GM12878 (cell line): ENCODE results near the gene CHRNG. TPM values are rescaled to one million over a fixed set of nuclear protein-coding genes. Genes with fewer than 3 reads are reported as not detected.

ENCODE experiments used
- CBFB ChIP-seq: IDR thresholded peaks from 2 replicates; pipeline ENCODE4 v1.6.1; 2016; ENCODE audit warnings: antibody characterized with exemption, low read depth
- CREB1 ChIP-seq: IDR thresholded peaks from 2 replicates; pipeline ENCODE4 v1.6.1; 2012; ENCODE audit warnings: low read depth, mild to moderate bottlenecking, inconsistent platforms
- EGR1 ChIP-seq, 2 experiments: IDR thresholded peaks; 1 replicate in 1 of 2; 2 replicates in 1 of 2; pipeline ENCODE4 v1.6.1; 2011 to 2012; ENCODE audit warnings: low read depth in 2 of 2, low read length in 2 of 2, borderline replicate concordance in 1 of 2, mild to moderate bottlenecking in 1 of 2, moderate library complexity in 1 of 2
- ELK1 ChIP-seq: IDR thresholded peaks from 2 replicates; pipeline ENCODE4 v1.6.1; 2012; ENCODE audit warnings: low read depth, low read length, improper control_type of control experiment
- HDAC6 ChIP-seq: fragments of 200-600 bp; sonication (generic); IDR thresholded peaks from one replicate; pipeline ENCODE4 v1.8.0; 2017; ENCODE audit warnings: antibody characterized with exemption; ENCODE audit not compliant: unreplicated experiment
- IRF4 ChIP-seq: IDR thresholded peaks from 2 replicates; pipeline ENCODE4 v1.6.1; 2011; ENCODE audit warnings: low read depth, low read length
- NR2F1 ChIP-seq: fragments of 450-650 bp; conservative IDR thresholded peaks from 2 replicates; pipeline ENCODE4 v1.6.1; 2017; ENCODE audit warnings: mild to moderate bottlenecking
- PAX5 ChIP-seq: IDR thresholded peaks from 2 replicates; pipeline ENCODE4 v1.6.1; 2011; ENCODE audit warnings: low read depth, low read length, borderline replicate concordance
- RB1 ChIP-seq: fragments of 450-650 bp; formaldehyde crosslinking; IDR thresholded peaks from 2 replicates; pipeline ENCODE4 v1.6.1; 2017; ENCODE audit warnings: mild to moderate bottlenecking, borderline replicate concordance
- SMARCA5 ChIP-seq: fragments of 450-650 bp; IDR thresholded peaks from 2 replicates; pipeline ENCODE4 v1.6.1; 2017; ENCODE audit warnings: mild to moderate bottlenecking
- SPI1 ChIP-seq: IDR thresholded peaks from 2 replicates; pipeline ENCODE4 v1.6.1; 2011; ENCODE audit warnings: low read depth, mild to moderate bottlenecking, low read length, moderate library complexity, borderline replicate concordance; ENCODE audit not compliant: insufficient read depth
- TARDBP ChIP-seq: IDR thresholded peaks from 2 replicates; pipeline ENCODE4 v1.6.1; 2016; ENCODE audit warnings: borderline replicate concordance
- TCF7 ChIP-seq: IDR thresholded peaks from 2 replicates; pipeline ENCODE4 v1.6.1; 2014; ENCODE audit warnings: antibody characterized with exemption, borderline replicate concordance
- YY1 ChIP-seq: IDR thresholded peaks from 2 replicates; pipeline ENCODE4 v1.6.1; 2011; ENCODE audit warnings: low read depth, mild to moderate bottlenecking, low read length
- ZBTB11 ChIP-seq: fragments of 450-650 bp; formaldehyde crosslinking; IDR thresholded peaks from 2 replicates; pipeline ENCODE4 v1.5.0; 2022; ENCODE audit warnings: mild to moderate bottlenecking, missing genetic modification characterization
- ZNF207 ChIP-seq: fragments of 450-650 bp; IDR thresholded peaks from 2 replicates; pipeline ENCODE4 v1.6.1; 2014; ENCODE audit warnings: antibody characterized with exemption, mild to moderate bottlenecking, borderline replicate concordance
- ZNF592 ChIP-seq: fragments of 450-650 bp; IDR thresholded peaks from 2 replicates; pipeline ENCODE4 v1.6.1; 2017; ENCODE audit warnings: mild to moderate bottlenecking, moderate library complexity
- ZSCAN29 ChIP-seq: fragments of 450-650 bp; IDR thresholded peaks from 2 replicates; pipeline ENCODE4 v1.6.1; 2017; ENCODE audit warnings: mild to moderate bottlenecking, moderate library complexity
- polyA plus RNA-seq, 11 experiments: library from polyadenylated mRNA; depleted of rRNA in 4 of 11; unstranded in 6 of 11; stranded (reverse) in 5 of 11; fragments of >200 nt; fragmentation: Nextera tagmentation in 4 of 11; fragmentation: Illumina TruSeq in 1 of 11; extraction: Ambion mirVana in 4 of 11; extraction: Trizol in 1 of 11; gene quantifications; 1 replicate in 1 of 11; 2 replicates in 10 of 11; pipeline versions ENCODE4 v1.2.1 to v1.2.3, GENCODE V29; 2011 to 2016; ENCODE audit warnings: inconsistent platforms in 2 of 11, missing spikeins in 2 of 11, low read depth in 1 of 11
- total RNA-seq, 4 experiments: library from RNA; depleted of rRNA in 3 of 4; stranded (reverse); fragments of >200 nt in 3 of 4; fragmentation: Illumina TruSeq in 1 of 4; extraction: Trizol in 1 of 4; gene quantifications; 2 replicates each; pipeline versions ENCODE4 v1.2.1 to v1.2.3, GENCODE V29; 2013 to 2021
- TF ChIP-seq, protein P1 (sequence below): IDR thresholded peaks from 2 replicates; pipeline ENCODE4 v1.6.1; 2012; ENCODE audit warnings: low read depth, low read length, improper control_type of control experiment
- TF ChIP-seq, protein P2 (sequence below): IDR thresholded peaks from 2 replicates; pipeline ENCODE4 v1.6.1; 2011; ENCODE audit warnings: low read depth, mild to moderate bottlenecking, low read length, moderate library complexity, borderline replicate concordance; ENCODE audit errors: extremely low read depth

The CHRNG gene
- total and polyA plus RNA-seq, 10 of the 15 experiments (the other 5 are each of a cell fraction or from before 2014, with no cell fraction given): 0.17 TPM; not detected in 9

DNA sequence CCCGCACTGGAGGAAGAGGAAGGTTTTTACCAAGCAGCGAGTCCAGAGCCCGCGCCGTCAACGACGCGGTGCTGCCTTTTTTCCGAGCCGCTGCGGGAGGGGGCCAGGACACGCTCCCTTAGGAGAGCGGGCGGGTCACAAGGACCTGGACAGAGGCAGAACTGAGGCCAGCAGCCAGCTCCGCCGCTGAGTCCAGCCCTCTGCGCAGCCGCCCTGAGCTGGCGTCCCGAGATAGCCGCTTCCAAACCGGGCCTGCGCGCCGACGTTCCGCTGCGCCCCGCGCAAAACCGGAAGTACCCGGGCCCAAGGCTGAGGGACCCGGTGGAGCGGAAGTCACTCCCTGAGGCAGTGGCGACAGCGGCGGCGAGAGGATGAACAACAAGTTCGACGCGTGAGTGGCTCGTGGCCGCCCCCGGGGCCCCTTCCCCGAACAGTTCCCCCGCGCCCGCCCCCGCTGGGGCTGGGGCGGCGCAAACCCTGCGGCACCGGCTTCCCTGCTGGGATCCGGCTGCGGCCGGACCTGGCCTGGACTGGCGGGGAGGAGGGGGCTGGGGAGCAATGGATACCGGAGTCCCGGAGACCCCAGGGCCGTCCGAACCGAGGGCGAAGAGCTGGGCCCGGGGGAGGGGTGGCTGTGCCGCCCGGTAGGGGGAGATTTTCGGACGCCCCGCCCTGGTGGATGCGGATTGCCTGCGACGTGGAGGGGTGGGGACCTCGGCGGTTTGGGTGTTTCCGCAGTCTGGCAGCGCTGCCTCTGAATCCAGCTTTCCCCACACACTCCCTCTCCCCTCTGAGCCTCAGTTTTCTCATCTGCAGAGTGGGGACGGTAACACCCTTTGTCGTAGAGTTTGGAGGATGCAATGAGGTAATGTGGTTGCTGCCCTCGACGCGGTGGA is 11.1 kb downstream of the CHRNG start, which contains the start of the genes EIF4E2 and TIGD1 (continued):
- TF ChIP-seq ZBTB11 (CRISPR knock-in tag): peak; percentile 89
- TF ChIP-seq EGR1 (IDR thresholded peaks at IDR 0.05; ENCODE audit: borderline replicate concordance in 1 of 2, low read depth in 2 of 2, low read length in 2 of 2): peak; percentile 84 to 92
- TF ChIP-seq, protein P1, sequence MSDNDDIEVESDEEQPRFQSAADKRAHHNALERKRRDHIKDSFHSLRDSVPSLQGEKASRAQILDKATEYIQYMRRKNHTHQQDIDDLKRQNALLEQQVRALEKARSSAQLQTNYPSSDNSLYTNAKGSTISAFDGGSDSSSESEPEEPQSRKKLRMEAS: peak; percentile 77
- TF ChIP-seq ELK1: peak; percentile 94
- TF ChIP-seq TARDBP: peak; percentile 79
- TF ChIP-seq ZSCAN29: 0 out of 2 replicates have a peak, but pooled peaks have one; percentile 42
- TF ChIP-seq TCF7: no peak
- TF ChIP-seq CBFB: peak; percentile 24; the same call in 1 of the 2 replicates
- TF ChIP-seq ZNF207: no peak; the same call in 1 of the 2 replicates
- TF ChIP-seq ZNF592: no peak
- peak; percentile 66 for TF ChIP-seq HDAC6
- TF ChIP-seq, protein P2, sequence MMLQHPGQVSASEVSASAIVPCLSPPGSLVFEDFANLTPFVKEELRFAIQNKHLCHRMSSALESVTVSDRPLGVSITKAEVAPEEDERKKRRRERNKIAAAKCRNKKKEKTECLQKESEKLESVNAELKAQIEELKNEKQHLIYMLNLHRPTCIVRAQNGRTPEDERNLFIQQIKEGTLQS: peak; percentile 11; the same call in 1 of the 2 replicates
- peak; percentile 67; the same call in 1 of the 2 replicates for TF ChIP-seq PAX5
- TF ChIP-seq SPI1: peak; percentile 57; the same call in 1 of the 2 replicates
- peak; percentile 69; the same call in 1 of the 2 replicates for TF ChIP-seq IRF4
- TF ChIP-seq RB1: peak; percentile 11; the same call in 1 of the 2 replicates
- peak; percentile 74 for TF ChIP-seq CREB1
- peak; percentile 86; the same call in 1 of the 2 replicates for TF ChIP-seq YY1
- TF ChIP-seq NR2F1: 0 out of 2 replicates have a peak, but pooled peaks have one; percentile 38
- TF ChIP-seq SMARCA5: peak; percentile 86
